ENCODE measurements around the gene ACOT11. TPM values are rescaled to one million over a fixed set of nuclear protein-coding genes. Genes with fewer than 3 reads are reported as not detected.

ACOT11 gene
- polyA plus RNA-seq, 1 donor from 2014 or later = not detected

DNA sequence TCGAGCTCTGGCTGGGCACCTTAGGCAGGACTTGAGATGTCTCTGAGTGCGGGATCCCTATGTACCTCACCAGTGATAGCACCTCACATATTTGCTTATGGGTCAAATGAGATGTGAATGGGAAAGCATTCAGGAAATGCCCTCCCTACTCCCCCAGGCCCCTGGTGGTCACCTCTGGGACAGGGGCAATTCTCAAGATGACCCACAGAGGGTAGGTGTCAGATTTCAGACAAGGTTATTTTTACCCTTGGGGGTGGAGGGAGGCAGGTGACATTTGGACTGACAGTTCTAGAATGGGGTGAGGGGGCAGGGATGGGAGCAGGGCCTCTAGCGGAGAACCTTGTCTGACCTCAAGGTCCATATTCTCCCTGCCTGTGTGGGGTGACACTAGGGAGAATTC lies 27.1 kb downstream of the ACOT11 start:
- Histone ChIP-seq H3K27ac (ENCODE audit: low read length) (no peak overlapping the region), H2AFZ (ENCODE audit: low read depth, low read length) (no peak overlapping the region), H3K9ac (ENCODE audit: low read length) (no peak overlapping the region), H3K27me3 (ENCODE audit: insufficient read depth, low read depth, low read length) (no peaks in the 10 kb centered on the region), H3K79me2 (replicated peaks; ENCODE audit: insufficient read depth, low read length) (no peaks in the 10 kb centered on the region), H3K4me2 (ENCODE audit: low read length) (no peak overlapping the region), H3F3A (ENCODE audit: insufficient read depth, low read length, poor library complexity, severe bottlenecking) (no peaks in the 10 kb centered on the region), H3K36me3 (ENCODE audit: insufficient read depth, low read length) (no peaks in the 10 kb centered on the region), H3K4me3 (ENCODE audit: low read length) (no peak overlapping the region), H4K20me1 (ENCODE audit: insufficient read depth) (no peaks in the 10 kb centered on the region), H3K9me2 (ENCODE audit: insufficient read depth, low read length) (no peaks in the 10 kb centered on the region), H3K9me3 (ENCODE audit: low read length) (no peaks in the 10 kb centered on the region)
- no peak for TF ChIP-seq RAD21 (conservative IDR thresholded peaks at IDR 0.05)

DNA sequence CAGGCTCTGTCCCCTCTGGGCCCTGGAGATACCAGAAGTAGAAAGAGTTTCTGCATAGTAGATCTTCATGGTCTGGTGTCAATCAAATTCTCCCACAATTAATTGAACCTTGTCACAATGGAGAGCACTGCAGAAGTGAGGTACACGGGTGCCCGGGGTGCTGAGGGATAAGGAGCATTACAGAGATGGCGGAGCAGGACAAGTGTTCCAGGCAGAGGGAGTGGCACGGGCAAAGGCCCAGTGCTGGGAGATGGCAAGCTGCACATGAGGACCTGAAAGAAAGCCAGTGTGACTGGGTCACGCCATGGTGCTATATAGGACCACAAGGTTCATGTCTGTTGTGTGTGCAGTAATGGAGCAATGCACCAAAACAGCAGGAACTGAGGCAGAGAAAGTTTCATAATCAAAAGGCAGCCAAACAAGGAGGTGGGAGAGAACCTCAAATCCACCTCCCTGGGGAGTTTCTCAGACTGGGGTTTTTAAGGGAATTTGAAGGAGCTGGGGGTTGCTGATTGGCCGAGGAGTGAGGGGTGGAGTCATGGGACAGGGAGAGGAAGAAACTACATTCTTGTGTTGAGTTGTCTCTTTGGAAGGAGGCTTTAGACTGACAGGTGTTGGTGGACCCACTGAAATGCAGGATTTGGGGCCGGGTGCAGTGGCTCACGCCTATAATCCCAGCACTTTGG lies 27.7 kb downstream of the ACOT11 start:
- no peak overlapping the region for H3K4me2 ChIP-seq (ENCODE audit: low read length)
- no peak overlapping the region for H3K4me3 ChIP-seq (ENCODE audit: low read length)
- no peaks in the 10 kb centered on the region for H3K9me3 ChIP-seq (ENCODE audit: low read length)
- no peak overlapping the region for H2AFZ ChIP-seq (ENCODE audit: low read depth, low read length)
- H3K9me2 ChIP-seq (ENCODE audit: insufficient read depth, low read length) = no peaks in the 10 kb centered on the region
- H3F3A ChIP-seq (ENCODE audit: insufficient read depth, low read length, poor library complexity, severe bottlenecking) = no peaks in the 10 kb centered on the region
- no peaks in the 10 kb centered on the region for H3K79me2 ChIP-seq (replicated peaks; ENCODE audit: insufficient read depth, low read length)
- H3K36me3 ChIP-seq (ENCODE audit: insufficient read depth, low read length) = no peaks in the 10 kb centered on the region
- no peak overlapping the region for H3K9ac ChIP-seq (ENCODE audit: low read length)
- no peak overlapping the region for H3K27ac ChIP-seq (ENCODE audit: low read length)
- TF ChIP-seq POLR2AphosphoS5 (IDR thresholded peaks at IDR 0.05) (no peak), REST (IDR thresholded peaks at IDR 0.05; ENCODE audit: borderline replicate concordance) (no peak), CTCF (IDR thresholded peaks at IDR 0.05; ENCODE audit: poor library complexity, severe bottlenecking) (no peak), EP300 (conservative IDR thresholded peaks at IDR 0.05; ENCODE audit: poor library complexity, severe bottlenecking) (no peak), TAF1 (IDR thresholded peaks at IDR 0.05; ENCODE audit: low read depth) (no peak), RAD21 (conservative IDR thresholded peaks at IDR 0.05) (no peak), MXI1 (conservative IDR thresholded peaks at IDR 0.05; ENCODE audit: poor library complexity, severe bottlenecking) (no peak), EZH2 (IDR thresholded peaks at IDR 0.05; ENCODE audit: borderline replicate concordance, insufficient read depth, low read length, poor library complexity, severe bottlenecking) (no peak), SMC3 (conservative IDR thresholded peaks at IDR 0.05; ENCODE audit: poor library complexity) (no peak)
- H3K27me3 ChIP-seq (ENCODE audit: insufficient read depth, low read depth, low read length) = no peaks in the 10 kb centered on the region
- H4K20me1 ChIP-seq (ENCODE audit: insufficient read depth) = no peaks in the 10 kb centered on the region

Data from neural cell (in vitro differentiated cells).